HepG2 (cell line): ENCODE measurements around the gene ALDH3A2. TPM values are rescaled to one million over a fixed set of nuclear protein-coding genes. Genes with fewer than 3 reads are reported as not detected.

ENCODE experiments used
- ATAC-seq: fragments of 200-7000 bp; cut with Tn5 transposase; 3 replicates; pipeline ENCODE4 v1.9.1; 2020; ENCODE audit warnings: mild to moderate bottlenecking, moderate library complexity
- BruUV-seq: library from RNA; stranded (reverse); fragments of 400-500 nt; replicated peaks from 2 replicates; lab custom pipeline; 2021; lab: Mats Ljungman, UMichigan
- CTCF ChIA-PET: fragments of 300-600 bp; formaldehyde crosslinking; extraction: SDS; loops from one replicate; lab custom pipeline; 2021; ENCODE audit warnings: low total read pairs, inconsistent platforms, low intra/inter-chr PET ratio; lab: Yijun Ruan, JAX
- POLR2A ChIA-PET: fragments of 350-600 bp; sonication (Branson Sonifier 250); formaldehyde crosslinking; loops from one replicate; lab custom pipeline; 2020; ENCODE audit warnings: antibody characterized with exemption, inconsistent platforms; lab: Yijun Ruan, JAX
- DNase-seq: peaks from one replicate; pipeline ENCODE4 v3.0.0-alpha.2; 2015; ENCODE audit warnings: low spot score
- FAIRE-seq: peaks from 3 replicates; lab custom pipeline; 2011; peaks lifted over from hg19 to GRCh38; lab: Jason Lieb, UNC
- H2AFZ ChIP-seq: one replicate; pipeline ENCODE4 v1.6.1; 2011; ENCODE audit warnings: low read length, inconsistent platforms
- H3K27ac ChIP-seq: fragments of 300-600 bp; 3 replicates; pipeline ENCODE4 v1.8.0; 2011; ENCODE audit warnings: mixed run types, mild to moderate bottlenecking, mixed read lengths, low read length, inconsistent platforms; ENCODE audit not compliant: insufficient read depth; ENCODE audit errors: extremely low read length
- H3K27me3 ChIP-seq, 2 experiments: fragments of 200-600 bp in 1 of 2; 2 replicates in 1 of 2; 3 replicates in 1 of 2; pipeline versions ENCODE4 v1.6.0 to v1.8.0; 2011; ENCODE audit warnings: low read length in 2 of 2, mild to moderate bottlenecking in 2 of 2, moderate library complexity in 2 of 2, inconsistent platforms in 1 of 2; ENCODE audit not compliant: insufficient read depth in 2 of 2, control insufficient read depth in 1 of 2
- H3K36me3 ChIP-seq, 2 experiments: fragments of 200-600 bp in 1 of 2; replicated peaks in 1 of 2; 2 replicates in 1 of 2; 3 replicates in 1 of 2; pipeline versions ENCODE4 v1.5.1 to v1.8.0; 2011; ENCODE audit warnings: low read length in 2 of 2, inconsistent platforms in 1 of 2; ENCODE audit not compliant: insufficient read depth in 2 of 2, control insufficient read depth in 1 of 2
- H3K4me1 ChIP-seq: 2 replicates; pipeline ENCODE4 v1.5.1; 2012; ENCODE audit warnings: low read length, inconsistent platforms; ENCODE audit not compliant: insufficient read depth
- H3K4me2 ChIP-seq: 2 replicates; pipeline ENCODE4 v1.6.0; 2011; ENCODE audit warnings: low read depth, low read length, inconsistent platforms
- H3K4me3 ChIP-seq, 3 experiments: fragments of 200-600 bp in 1 of 3; sonication (generic), shearing (Covaris generic) in 1 of 3; replicated peaks in 1 of 3; 2 replicates each; pipeline ENCODE4 v1.5.1; 2011 to 2016; ENCODE audit warnings: low read length in 3 of 3, inconsistent platforms in 2 of 3, low read depth in 2 of 3, mild to moderate bottlenecking in 2 of 3, control low read depth in 1 of 3, mixed read lengths in 1 of 3; ENCODE audit not compliant: insufficient read depth in 1 of 3
- H3K79me2 ChIP-seq: one replicate; pipeline ENCODE4 v1.6.1; 2011; ENCODE audit warnings: low read length, inconsistent platforms; ENCODE audit not compliant: insufficient read depth
- H3K9ac ChIP-seq: 2 replicates; pipeline ENCODE4 v1.6.0; 2011; ENCODE audit warnings: mild to moderate bottlenecking, low read depth, low read length, inconsistent platforms; ENCODE audit not compliant: insufficient read depth
- H3K9me3 ChIP-seq: 2 replicates; pipeline ENCODE4 v1.5.1; 2012; ENCODE audit warnings: mild to moderate bottlenecking, low read length
- H4K20me1 ChIP-seq: 2 replicates; pipeline ENCODE4 v1.6.0; 2011; ENCODE audit warnings: inconsistent platforms, mild to moderate bottlenecking, low read length, moderate library complexity; ENCODE audit not compliant: insufficient read depth
- ATF7 ChIP-seq, 2 experiments: fragments of 450-650 bp in 1 of 2; sonication (generic) in 1 of 2; formaldehyde crosslinking in 1 of 2; IDR thresholded peaks; 2 replicates each; pipeline versions ENCODE4 v1.4.0 to v1.6.1; 2016 to 2020; ENCODE audit warnings: antibody characterized with exemption in 1 of 2, mild to moderate bottlenecking in 1 of 2, missing genetic modification reagents in 1 of 2
- CHD4 ChIP-seq: fragments of 200-600 bp; sonication (generic); IDR thresholded peaks from 2 replicates; pipeline ENCODE4 v1.7.0; 2017; ENCODE audit warnings: mild to moderate bottlenecking, low read length, borderline replicate concordance
- CTCF ChIP-seq: sonication (generic); formaldehyde crosslinking; IDR thresholded peaks from 2 replicates; pipeline ENCODE4 v1.5.0; 2020; ENCODE audit warnings: mild to moderate bottlenecking, missing genetic modification reagents, moderate library complexity
- DDIT3 ChIP-seq: sonication (generic); formaldehyde crosslinking; IDR thresholded peaks from 2 replicates; pipeline ENCODE4 v1.4.0; 2020; ENCODE audit warnings: mild to moderate bottlenecking, missing genetic modification reagents
- FOSL2 ChIP-seq: sonication (generic); formaldehyde crosslinking; IDR thresholded peaks from 2 replicates; pipeline ENCODE4 v1.4.0; 2020; ENCODE audit warnings: missing genetic modification reagents
- HMGA1 ChIP-seq: sonication (generic); formaldehyde crosslinking; conservative IDR thresholded peaks from 2 replicates; pipeline ENCODE4 v1.4.0; 2020; ENCODE audit warnings: missing genetic modification reagents
- KAT8 ChIP-seq: IDR thresholded peaks from 2 replicates; pipeline ENCODE4 v1.6.1; 2016; ENCODE audit warnings: missing genetic modification reagents, missing compliant biosample characterization
- KLF11 ChIP-seq: IDR thresholded peaks from 2 replicates; pipeline ENCODE4 v1.6.1; 2016; ENCODE audit warnings: missing compliant biosample characterization
- MBNL3 ChIP-seq: fragments of 250-450 bp; sonication (Bioruptor Pico); conservative IDR thresholded peaks from 2 replicates; pipeline ENCODE4 v1.8.0; 2022; ENCODE audit warnings: mild to moderate bottlenecking, inconsistent platforms
- MED1 ChIP-seq: sonication (generic); formaldehyde crosslinking; IDR thresholded peaks from 2 replicates; pipeline ENCODE4 v1.4.0; 2020; ENCODE audit warnings: missing genetic modification reagents
- NFE2L2 ChIP-seq: fragments of 150-350 bp; IDR thresholded peaks from 2 replicates; pipeline ENCODE4 v1.6.1; 2014; ENCODE audit warnings: low read length
- RAD21 ChIP-seq: fragments of 450-650 bp; formaldehyde crosslinking; IDR thresholded peaks from 2 replicates; pipeline ENCODE4 v1.5.0; 2020; ENCODE audit warnings: mild to moderate bottlenecking
- SIX1 ChIP-seq: sonication (generic); formaldehyde crosslinking; IDR thresholded peaks from 2 replicates; pipeline ENCODE4 v1.4.0; 2020; ENCODE audit warnings: missing genetic modification reagents, borderline replicate concordance
- SMC3 ChIP-seq: IDR thresholded peaks from 2 replicates; pipeline ENCODE4 v1.6.1; 2011; ENCODE audit warnings: low read length, improper control_type of control experiment
- STAG1 ChIP-seq: sonication (generic); formaldehyde crosslinking; IDR thresholded peaks from 2 replicates; pipeline ENCODE4 v1.4.0; 2020; ENCODE audit warnings: missing genetic modification reagents
- XRCC5 ChIP-seq: fragments of 200-400 bp; formaldehyde crosslinking; optimal IDR thresholded peaks from 2 replicates; pipeline ENCODE3; 2017; ENCODE audit warnings: mild to moderate bottlenecking, low read length
- ZBTB4 ChIP-seq: sonication (generic); formaldehyde crosslinking; IDR thresholded peaks from 2 replicates; pipeline ENCODE4 v1.4.0; 2020; ENCODE audit warnings: missing genetic modification reagents, mild to moderate bottlenecking, borderline replicate concordance
- ZMYM3 ChIP-seq: sonication (generic); formaldehyde crosslinking; IDR thresholded peaks from 2 replicates; pipeline ENCODE4 v1.5.1; 2020; ENCODE audit warnings: mild to moderate bottlenecking, missing genetic modification reagents
- ZNF224 ChIP-seq: sonication (generic); formaldehyde crosslinking; IDR thresholded peaks from 2 replicates; pipeline ENCODE4 v1.5.0; 2020; ENCODE audit warnings: mild to moderate bottlenecking, missing genetic modification reagents
- ZNF317 ChIP-seq: sonication (generic); formaldehyde crosslinking; IDR thresholded peaks from 2 replicates; pipeline ENCODE4 v1.5.0; 2020; ENCODE audit warnings: mild to moderate bottlenecking, missing genetic modification reagents
- WGBS: methylation state at CpG from one replicate; pipeline ENCODE4 v1.1.6; 2017; ENCODE audit warnings: low lambda C conversion rate; 5-methylcytosine and 5-hydroxymethylcytosine counted together
- in situ Hi-C: cut with HindIII; loops from 2 replicates; pipeline ENCODE4 v1.10.0; 2017; ENCODE audit warnings: low pct_unique_long_range_greater_than_20kb; ENCODE audit not compliant: extremely low pct_ligation_motif_present
- intact Hi-C: fragments of 100-400 bp; cut with micrococcal nuclease; formaldehyde crosslinking; loops from one replicate; pipeline ENCODE4 v1.10.0; 2022; ENCODE audit not compliant: unreplicated experiment
- polyA plus RNA-seq, 8 experiments: library from polyadenylated mRNA; depleted of rRNA in 3 of 8; stranded (reverse) in 7 of 8; unstranded in 1 of 8; fragments of >200 nt; fragmentation: Illumina TruSeq in 4 of 8; extraction: Trizol in 4 of 8; gene quantifications; 2 replicates each; pipeline versions ENCODE4 v1.2.1 to v1.2.3, GENCODE V29; 2011 to 2016; ENCODE audit warnings: low read depth in 4 of 8, missing spikeins in 1 of 8, mixed read lengths in 1 of 8; ENCODE audit not compliant: insufficient read depth in 1 of 8
- total RNA-seq, 5 experiments: library from RNA; depleted of rRNA; stranded (reverse); fragments of >200 nt; fragmentation: Illumina TruSeq; extraction: Trizol; gene quantifications; 2 replicates each; pipeline ENCODE4 v1.2.3, GENCODE V29; 2016; ENCODE audit warnings: low read depth in 1 of 5

Gene ALDH3A2
- total and polyA plus RNA-seq, 2 of the 13 experiments (the other 11 are each of a cell fraction or from before 2014, with no cell fraction given): 80.8 to 180 TPM

GRCh38 chr17:19645734-19646201, 2.8 kb upstream of the ALDH3A2 start:
- ATAC-seq: no peak
- no peak overlapping the region for H2AFZ ChIP-seq
- whole genome bisulfite sequencing: 46% methylated on average over 4 of the region's 4 CpGs
- H3K4me1 ChIP-seq: peaks cover 63% of the 10 kb centered on the region
- H3K4me2 ChIP-seq: no peak overlapping the region
- no peaks in the 10 kb centered on the region for H4K20me1 ChIP-seq
- peaks cover 18% of the 10 kb centered on the region for H3K79me2 ChIP-seq
- in situ Hi-C loops (no loop called here), intact Hi-C loops (loop anchor here (5.0 to 10.0 kb wide), 4 partner anchors 51 to 119 kb away; no protein-coding TSS in a partner anchor)
- no peak overlapping the region for H3K27ac ChIP-seq
- no peaks in the 10 kb centered on the region for H3K36me3 ChIP-seq
- H3K9me3 ChIP-seq: no peaks in the 10 kb centered on the region
- no TSS peak for BruUV-seq
- H3K27me3 ChIP-seq: no peaks in the 10 kb centered on the region; a peak in 1 of 5 replicates
- H3K9ac ChIP-seq: no peak overlapping the region
- no peak overlapping the region for H3K4me3 ChIP-seq
- CTCF ChIA-PET: no interaction called here
- DNase-seq: peak; percentile 29
- no peak for FAIRE-seq
- POLR2A ChIA-PET: interaction anchor here (1.1 to 5.3 kb wide), 2 partner anchors 14 to 72 kb away, joined by 5 to 194 read pairs; no protein-coding TSS in a partner anchor
- peak; percentile 69 for TF ChIP-seq SMC3
- no peak for TF ChIP-seq MED1
- no peak for TF ChIP-seq ZBTB4 (CRISPR knock-in tag)
- peak; percentile 61 for TF ChIP-seq STAG1 (CRISPR knock-in tag)
- peak; percentile 71 for TF ChIP-seq CTCF (CRISPR knock-in tag)
- 0 out of 2 replicates have a peak, but pooled peaks have one; percentile 18 for TF ChIP-seq KAT8 (CRISPR knock-in tag)
- TF ChIP-seq XRCC5: peak; percentile 23
- peak; percentile 43; the same call in 1 of the 2 replicates for TF ChIP-seq RAD21 (CRISPR knock-in tag)
- no peak for TF ChIP-seq FOSL2 (CRISPR knock-in tag)
- no peak for TF ChIP-seq MBNL3 (CRISPR knock-in tag)
- TF ChIP-seq ZNF224 (CRISPR knock-in tag): no peak
- TF ChIP-seq HMGA1 (CRISPR knock-in tag): no peak
- TF ChIP-seq KLF11 (CRISPR knock-in tag): no peak
- TF ChIP-seq ZNF317: no peak
- no peak for TF ChIP-seq SIX1 (CRISPR knock-in tag)
- TF ChIP-seq CHD4: 0 out of 2 replicates have a peak, but pooled peaks have one; percentile 43
- TF ChIP-seq NFE2L2: no peak
- TF ChIP-seq ATF7 (IDR thresholded peaks at IDR 0.05): peak; percentile 46
- no peak for TF ChIP-seq ATF7 (CRISPR knock-in tag; IDR thresholded peaks at IDR 0.05)
- no peak for TF ChIP-seq ZMYM3 (CRISPR knock-in tag)
- TF ChIP-seq DDIT3: no peak
